HG02973 (cell line): ENCODE measurements around the gene ECT2L.

Experiments
- ATAC-seq: cut with Tn5 transposase; IDR thresholded peaks from one replicate; pipeline ENCODE4 v1.9.1; 2021; ENCODE audit warnings: moderate library complexity; ENCODE audit not compliant: unreplicated experiment

The ECT2L gene

GRCh38 chr6:138795809-138796603 is at the start of gene ECT2L:
ECT2L (plus strand) TSS chr6:138796087; CDS start chr6:138813275, 17,188 bp downstream.
- no peak for ATAC-seq

- no peak for ATAC-seq
Measured at GRCh38 chr6:138752017-138752416, 43.9 kb upstream of the ECT2L start.

- no peak for ATAC-seq
Measured at GRCh38 chr6:138757136-138757535, 38.8 kb upstream of the ECT2L start.

- ATAC-seq: no peak
Measured at GRCh38 chr6:138765896-138766655, 29.8 kb upstream of the ECT2L start.

GRCh38 chr6:138769102-138769676 is 26.7 kb upstream of the ECT2L start:
- no peak for ATAC-seq

- ATAC-seq: no peak
Measured at GRCh38 chr6:138772596-138773176, 23.2 kb upstream of the ECT2L start.

GRCh38 chr6:138773177-138774091 is 22.5 kb upstream of the ECT2L start, which contains the start of gene CCDC28A:
CCDC28A (plus strand) TSS chr6:138773769; CDS start chr6:138776121, 2,352 bp downstream.
- peak; percentile 95 for ATAC-seq

GRCh38 chr6:138774370-138774769 is 21.5 kb upstream of the ECT2L start:
- ATAC-seq: no peak

- ATAC-seq: no peak
Measured at GRCh38 chr6:138776659-138777058, 19.2 kb upstream of the ECT2L start.

GRCh38 chr6:138778331-138778730 is 17.6 kb upstream of the ECT2L start:
- no peak for ATAC-seq

- ATAC-seq: no peak
Measured at GRCh38 chr6:138782243-138782642, 13.6 kb upstream of the ECT2L start.

- ATAC-seq: no peak
Measured at GRCh38 chr6:138785079-138785478, 10.8 kb upstream of the ECT2L start.

GRCh38 chr6:138785980-138786379 is 9.9 kb upstream of the ECT2L start:
- ATAC-seq: no peak

GRCh38 chr6:138787138-138787537 is 8.7 kb upstream of the ECT2L start:
- ATAC-seq: no peak

GRCh38 chr6:138796771-138797170 is 884 bp downstream of the ECT2L start:
- ATAC-seq: no peak

- ATAC-seq: no peak
Measured at GRCh38 chr6:138797806-138798446, 2.0 kb downstream of the ECT2L start.

GRCh38 chr6:138800377-138801150 is 4.7 kb downstream of the ECT2L start:
- ATAC-seq: no peak

GRCh38 chr6:138803331-138803730 is 7.4 kb downstream of the ECT2L start:
- ATAC-seq: no peak

GRCh38 chr6:138803861-138804260 is 8.0 kb downstream of the ECT2L start:
- no peak for ATAC-seq
